Right renal pelvis (tissue), 4 donors: ENCODE results near the gene LPCAT3. TPM values are rescaled to one million over a fixed set of nuclear protein-coding genes. Genes with fewer than 3 reads are reported as not detected.
"Not testable (repeated sequence)": the region's sequence is repeated elsewhere in the genome, so short reads cannot be mapped to it uniquely, and the experiment has no call there.

ENCODE experiments used
- DNase-seq, 4 donors: peaks; one replicate each; pipeline ENCODE4 v3.0.0-alpha.2; 2013; ENCODE audit warnings: low read depth in 4 of 4, low spot score in 3 of 4, missing footprints in 1 of 4
- polyA plus RNA-seq, 4 donors: library from polyadenylated mRNA; unstranded; fragments of 120-200 nt; gene quantifications; one replicate each; pipeline ENCODE4 v1.2.1, GENCODE V29; 2013; ENCODE audit not compliant: insufficient read length in 4 of 4

LPCAT3 gene
- polyA plus RNA-seq, 4 donors, result 57.4 to 71.3 (median 66.8) TPM

DNA sequence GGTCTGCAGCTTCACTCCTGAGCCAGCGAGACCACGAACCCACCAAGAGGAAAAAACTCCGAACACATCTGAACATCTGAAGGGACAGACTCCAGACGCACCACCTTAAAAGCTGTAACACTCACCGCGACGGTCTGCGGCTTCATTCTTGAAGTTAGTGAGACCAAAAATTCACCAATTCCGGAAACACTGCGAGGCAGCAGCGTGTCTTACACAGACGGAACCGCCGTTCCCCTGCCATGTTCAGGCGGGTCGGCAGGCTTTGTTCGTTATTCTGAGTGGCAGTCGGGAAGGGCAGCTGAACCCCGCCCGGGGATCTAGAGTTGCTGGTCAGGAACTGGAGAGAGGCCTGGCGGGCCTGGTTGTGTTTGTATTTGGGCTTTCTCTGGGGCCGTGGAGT is 20.3 kb upstream of the LPCAT3 start:
- no peak for DNase-seq

DNA sequence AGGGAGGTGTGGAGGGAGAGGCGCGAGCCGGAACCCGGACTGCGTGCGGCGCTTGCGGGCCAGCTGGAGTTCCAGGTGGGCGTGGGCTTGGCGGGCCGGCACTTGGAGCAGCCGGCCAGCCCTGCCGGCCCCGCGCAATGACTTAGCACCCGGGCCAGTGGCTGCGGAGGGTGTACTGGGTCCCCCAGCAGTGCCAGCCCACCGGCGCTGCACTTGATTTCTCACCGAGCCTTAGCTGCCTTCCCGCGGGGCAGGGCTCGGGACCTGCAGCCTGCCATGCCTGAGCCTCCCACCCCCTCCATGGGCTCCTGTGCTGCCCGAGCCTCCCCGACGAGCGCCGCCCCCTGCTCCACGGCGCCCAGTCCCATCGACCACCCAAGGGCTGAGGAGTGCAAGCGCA is 19.1 kb upstream of the LPCAT3 start:
- DNase-seq, result not testable (repeated sequence)

- no peak for DNase-seq
Observed at GRCh38 chr12:7035463-7035862, 17.2 kb upstream of the LPCAT3 start.

- no peak for DNase-seq
Observed at GRCh38 chr12:7034464-7034863, 16.2 kb upstream of the LPCAT3 start.

GRCh38 chr12:7032990-7033389 is 14.7 kb upstream of the LPCAT3 start:
- DNase-seq, result no peak

GRCh38 chr12:7031306-7031705 is 13.0 kb upstream of the LPCAT3 start:
- no peak for DNase-seq

GRCh38 chr12:7026854-7027253 is 8.6 kb upstream of the LPCAT3 start:
- no peak for DNase-seq

DNA sequence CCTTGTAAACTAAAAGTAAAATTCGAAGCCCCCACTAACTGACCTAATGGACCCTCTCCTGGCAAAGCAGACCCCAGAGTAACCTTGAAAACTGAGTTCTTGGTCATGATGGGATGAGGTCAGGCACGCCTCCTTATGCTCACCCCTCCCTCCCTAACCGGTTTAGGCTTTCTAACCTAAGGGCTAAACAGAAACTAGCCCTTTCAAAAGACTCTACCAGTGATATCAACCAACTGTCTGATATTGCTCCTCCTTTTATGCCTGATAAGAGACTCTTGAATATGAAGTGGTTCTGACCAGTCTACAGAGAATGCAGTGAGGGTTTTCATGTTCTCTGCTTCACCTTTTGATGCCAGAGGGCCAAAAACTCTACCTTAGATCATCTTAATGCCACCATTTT is 4.8 kb upstream of the LPCAT3 start:
- DNase-seq, result no peak

- DNase-seq, result no peak
Observed at GRCh38 chr12:7021956-7022355, 3.7 kb upstream of the LPCAT3 start.

- DNase-seq, result no peak
Observed at GRCh38 chr12:7019043-7019569, 830 bp upstream of the LPCAT3 start.

GRCh38 chr12:7017870-7018349 is 366 bp downstream of the LPCAT3 start:
- DNase-seq, result no peak

DNA sequence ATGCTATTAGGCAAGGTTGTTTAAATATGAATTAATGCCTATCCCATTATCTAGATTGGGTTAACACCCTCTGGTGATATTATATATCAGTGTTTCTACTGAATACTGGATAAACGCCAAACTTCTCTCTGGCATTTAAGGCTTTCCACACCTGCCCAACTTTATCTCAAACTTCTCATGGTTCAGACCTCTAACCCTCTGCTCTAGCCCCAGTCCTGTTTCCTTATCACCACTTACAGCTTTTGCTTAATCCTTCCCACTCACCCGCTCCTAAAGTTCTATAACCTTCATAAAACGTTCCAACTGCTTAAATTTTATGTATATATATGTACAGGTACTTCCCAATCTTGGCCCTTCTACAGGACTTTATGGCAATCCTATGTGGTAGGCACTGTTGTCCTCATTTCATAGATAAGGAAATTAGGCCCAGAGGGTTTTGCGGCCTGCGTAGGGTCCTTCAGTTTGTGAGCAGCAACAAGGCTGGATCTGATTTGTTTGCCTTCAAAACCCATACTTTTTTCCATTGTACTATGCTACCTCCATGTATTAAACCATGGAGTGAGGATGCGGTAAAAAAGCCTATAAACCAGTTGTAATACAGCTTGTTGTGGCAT is 1.2 kb downstream of the LPCAT3 start:
- no peak for DNase-seq

GRCh38 chr12:7015555-7016370 is 2.5 kb downstream of the LPCAT3 start:
- no peak for DNase-seq

DNA sequence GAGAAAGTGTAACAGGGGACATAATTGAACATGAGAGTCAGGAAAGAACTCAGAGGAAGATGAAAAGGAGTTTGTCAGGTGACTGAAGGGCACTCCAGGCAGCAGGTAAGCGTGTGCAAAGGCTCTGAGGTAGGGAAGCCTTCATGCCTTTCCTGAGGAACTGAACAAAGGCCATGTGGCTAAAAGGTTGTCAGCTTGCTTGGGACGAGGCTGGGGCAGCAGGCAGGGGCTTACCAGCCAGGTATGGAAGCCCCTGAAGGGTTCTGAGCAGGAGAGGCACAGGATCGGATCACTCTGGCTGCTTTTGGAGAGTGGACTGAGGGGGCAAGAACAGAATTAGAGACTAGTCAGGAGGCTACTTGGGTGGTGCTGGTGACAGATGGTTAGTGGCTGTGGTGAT is 5.2 kb downstream of the LPCAT3 start:
- no peak for DNase-seq

DNA sequence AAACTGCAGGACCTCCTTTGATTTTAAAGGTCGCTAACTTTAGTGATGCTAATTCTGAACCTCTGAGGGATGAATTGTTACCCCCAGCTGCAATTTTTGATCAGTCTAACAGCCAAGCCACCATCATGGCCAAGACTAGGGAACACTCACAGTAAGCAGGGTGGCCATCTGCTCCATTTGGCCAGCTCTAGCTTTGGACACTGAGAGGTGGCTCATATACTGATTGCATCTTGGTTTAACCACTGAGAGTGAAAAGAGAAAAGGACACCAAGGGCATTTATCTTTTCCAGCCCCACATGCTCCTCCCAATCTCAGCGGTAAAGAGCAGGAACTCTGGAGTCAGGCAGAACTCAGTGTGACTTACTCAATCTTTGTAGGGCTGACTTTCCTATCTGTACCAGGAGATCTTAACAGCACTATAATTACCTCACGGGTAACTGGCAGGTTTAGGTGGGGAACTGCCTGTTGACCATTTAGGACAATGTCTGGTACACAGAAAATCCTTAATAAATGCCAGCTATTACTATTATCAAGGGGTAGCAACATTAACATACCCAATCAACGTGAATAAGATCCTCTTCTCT is 6.2 kb downstream of the LPCAT3 start:
- DNase-seq, result no peak

- not testable (repeated sequence) for DNase-seq
Observed at GRCh38 chr12:7011398-7011797, 6.9 kb downstream of the LPCAT3 start.

- DNase-seq, result no peak
Observed at GRCh38 chr12:7009512-7009911, 8.8 kb downstream of the LPCAT3 start.

DNA sequence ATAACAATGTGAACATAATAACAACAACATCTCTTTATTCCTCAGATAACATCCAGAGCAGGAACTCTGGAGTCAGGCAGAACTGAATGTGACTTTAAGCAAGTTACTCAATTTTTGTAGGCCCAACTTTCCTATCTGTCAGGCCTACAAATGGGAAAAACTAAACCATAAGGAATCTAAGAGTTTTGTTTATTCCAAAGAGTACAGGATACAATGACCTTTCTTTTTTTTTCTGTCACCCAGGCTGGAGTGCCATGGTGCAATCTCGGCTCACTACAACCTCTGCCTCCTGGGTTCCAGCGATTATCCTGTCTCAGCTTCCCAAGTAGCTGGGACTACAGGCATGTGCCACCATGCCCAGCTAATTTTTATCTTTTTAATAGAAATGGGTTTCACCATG is 9.4 kb downstream of the LPCAT3 start:
- DNase-seq, result no peak

- no peak for DNase-seq
Observed at GRCh38 chr12:7006639-7007038, 11.6 kb downstream of the LPCAT3 start.

- no peak for DNase-seq
Observed at GRCh38 chr12:7005311-7005710, 13.0 kb downstream of the LPCAT3 start.

DNA sequence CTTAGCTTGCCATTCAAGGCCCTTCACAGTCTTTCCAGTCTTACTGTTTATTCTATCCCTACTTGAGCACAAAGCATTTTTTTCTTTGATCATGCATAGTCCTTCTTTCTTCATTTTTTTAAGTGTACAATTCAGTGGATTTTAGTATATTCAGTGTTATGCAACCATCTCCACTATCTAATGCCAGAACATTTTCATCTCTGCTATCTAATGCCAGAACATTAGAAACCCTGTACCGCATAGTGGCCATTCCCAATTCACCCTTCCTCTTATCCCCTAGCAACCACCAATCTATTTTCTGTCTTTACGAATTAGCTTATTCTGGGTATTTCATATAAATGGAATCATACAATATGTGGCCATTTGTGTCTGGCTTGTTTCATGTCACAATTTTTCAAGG is 13.4 kb downstream of the LPCAT3 start:
- no peak for DNase-seq
